Right renal pelvis (tissue), 4 donors: ENCODE measurements around the gene BCR. TPM values are rescaled to one million over a fixed set of nuclear protein-coding genes. Genes with fewer than 3 reads are reported as not detected.
A peak's percentile ranks its signal among the peaks of the same experiment; 100 is the strongest.
"Not testable (repeated sequence)": the region's sequence is repeated elsewhere in the genome, so short reads cannot be mapped to it uniquely, and the experiment has no call there.

ENCODE experiments used
- DNase-seq, 4 donors: peaks; one replicate each; pipeline ENCODE4 v3.0.0-alpha.2; 2013; ENCODE audit warnings: low read depth in 4 of 4, low spot score in 3 of 4, missing footprints in 1 of 4
- polyA plus RNA-seq, 4 donors: library from polyadenylated mRNA; unstranded; fragments of 120-200 nt; gene quantifications; one replicate each; pipeline ENCODE4 v1.2.1, GENCODE V29; 2013; ENCODE audit not compliant: insufficient read length in 4 of 4

BCR gene
- 10 to 100 TPM; 46.1 to 60.0 (median 51.6) TPM for polyA plus RNA-seq

DNA sequence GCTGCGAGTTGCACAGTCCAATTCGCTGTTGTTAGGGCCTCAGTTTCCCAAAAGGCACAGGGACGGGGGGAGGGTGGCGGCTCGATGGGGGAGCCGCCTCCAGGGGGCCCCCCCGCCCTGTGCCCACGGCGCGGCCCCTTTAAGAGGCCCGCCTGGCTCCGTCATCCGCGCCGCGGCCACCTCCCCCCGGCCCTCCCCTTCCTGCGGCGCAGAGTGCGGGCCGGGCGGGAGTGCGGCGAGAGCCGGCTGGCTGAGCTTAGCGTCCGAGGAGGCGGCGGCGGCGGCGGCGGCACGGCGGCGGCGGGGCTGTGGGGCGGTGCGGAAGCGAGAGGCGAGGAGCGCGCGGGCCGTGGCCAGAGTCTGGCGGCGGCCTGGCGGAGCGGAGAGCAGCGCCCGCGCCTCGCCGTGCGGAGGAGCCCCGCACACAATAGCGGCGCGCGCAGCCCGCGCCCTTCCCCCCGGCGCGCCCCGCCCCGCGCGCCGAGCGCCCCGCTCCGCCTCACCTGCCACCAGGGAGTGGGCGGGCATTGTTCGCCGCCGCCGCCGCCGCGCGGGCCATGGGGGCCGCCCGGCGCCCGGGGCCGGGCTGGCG, at the start of gene BCR:
Gene BCR, plus strand, starts transcription at position 209 of the 592 bp plus-strand sequence. CDS start 452 bp downstream, outside the sequence.
- DNase-seq = no peak

DNA sequence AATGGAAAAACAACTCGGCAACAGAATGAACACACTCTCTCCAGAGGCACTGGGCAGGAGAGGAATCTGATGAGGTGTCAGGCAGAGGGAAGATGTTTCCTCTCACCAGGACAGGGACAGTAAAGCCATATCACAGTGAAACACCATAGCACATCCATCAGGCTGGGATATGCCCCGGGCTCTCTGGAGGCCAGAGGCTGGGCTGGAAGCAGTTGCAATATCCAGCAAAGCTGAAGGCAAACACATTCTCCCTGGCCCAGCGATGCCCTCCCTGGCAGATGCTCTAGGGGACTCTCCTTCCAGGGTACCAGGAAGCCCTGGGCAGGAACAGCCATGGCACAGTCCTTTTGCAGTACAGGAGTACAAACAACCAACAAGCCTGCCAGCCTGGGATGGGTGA, 49.6 kb upstream of the BCR start:
- DNase-seq = no peak

DNA sequence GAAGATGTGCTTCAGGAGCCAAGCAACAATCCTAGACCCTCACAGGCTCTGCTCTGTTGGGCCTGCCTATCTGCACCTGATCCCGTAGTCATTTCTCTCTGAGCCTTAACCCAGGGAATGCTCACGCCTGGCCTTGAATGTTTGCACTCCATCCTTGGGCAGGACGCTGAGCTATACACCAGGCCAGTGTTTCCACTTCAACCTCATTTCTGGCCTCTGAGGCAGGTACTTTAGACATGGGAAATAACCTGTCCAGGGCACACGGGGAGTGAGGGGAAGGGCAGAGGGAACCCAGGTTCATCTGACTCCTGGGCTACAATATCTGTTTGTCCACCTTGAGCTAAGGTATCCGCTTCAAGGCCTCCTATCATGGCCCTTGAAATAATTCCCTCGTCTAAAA, 48.4 kb upstream of the BCR start:
- DNase-seq = no peak

DNA sequence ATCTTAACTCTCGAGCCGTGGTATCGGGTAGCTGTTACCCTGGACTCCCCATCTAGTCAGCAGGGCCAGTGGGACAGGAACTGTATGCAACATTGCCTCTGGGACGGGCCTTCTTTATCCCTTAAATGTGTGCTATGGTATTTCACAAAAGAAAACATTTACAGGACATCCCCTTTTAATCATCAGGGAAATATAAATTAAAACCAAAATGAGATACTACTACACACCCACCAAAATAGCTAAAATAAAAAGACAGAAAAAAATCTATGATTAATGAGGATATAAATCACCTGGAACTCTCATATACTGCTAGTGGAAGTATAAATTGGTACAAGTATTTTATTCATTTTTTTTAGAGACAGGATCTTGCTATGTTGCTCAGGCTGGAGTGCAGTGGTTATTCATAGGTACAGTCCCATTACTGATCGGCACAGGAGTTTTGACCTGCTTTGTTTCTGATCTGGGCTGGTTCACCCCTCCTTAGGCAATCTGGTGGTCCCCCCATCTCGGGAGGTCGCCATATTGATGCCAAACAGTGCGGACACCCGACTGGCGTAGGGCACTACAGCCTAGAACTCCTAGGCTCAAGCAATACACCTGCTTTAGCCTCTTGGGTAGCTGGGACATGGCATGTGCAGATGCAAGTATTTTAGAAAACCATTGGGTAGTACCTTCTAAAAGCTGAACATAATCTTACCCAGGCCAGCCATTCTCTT, 47.8 kb upstream of the BCR start:
- no peak for DNase-seq

DNA sequence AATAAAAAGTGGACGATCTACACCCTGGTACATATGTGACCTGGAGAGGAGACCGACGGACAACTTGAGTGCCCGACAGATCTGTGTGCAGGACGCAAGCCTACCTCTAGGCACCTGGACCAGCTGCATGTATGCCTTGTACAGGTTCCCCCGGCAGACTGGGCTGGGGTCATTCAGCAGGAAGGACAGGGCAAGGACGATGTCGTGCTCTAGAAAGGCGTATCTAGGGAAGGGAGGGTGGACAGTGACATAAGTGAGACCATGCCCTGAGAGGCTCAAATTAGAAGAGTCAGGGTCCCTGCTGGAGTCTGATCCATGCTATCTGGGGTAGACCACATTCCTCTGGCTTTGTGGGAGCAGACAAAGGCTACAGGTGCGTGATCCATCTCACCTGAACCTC, 46.4 kb upstream of the BCR start:
- no peak for DNase-seq

DNA sequence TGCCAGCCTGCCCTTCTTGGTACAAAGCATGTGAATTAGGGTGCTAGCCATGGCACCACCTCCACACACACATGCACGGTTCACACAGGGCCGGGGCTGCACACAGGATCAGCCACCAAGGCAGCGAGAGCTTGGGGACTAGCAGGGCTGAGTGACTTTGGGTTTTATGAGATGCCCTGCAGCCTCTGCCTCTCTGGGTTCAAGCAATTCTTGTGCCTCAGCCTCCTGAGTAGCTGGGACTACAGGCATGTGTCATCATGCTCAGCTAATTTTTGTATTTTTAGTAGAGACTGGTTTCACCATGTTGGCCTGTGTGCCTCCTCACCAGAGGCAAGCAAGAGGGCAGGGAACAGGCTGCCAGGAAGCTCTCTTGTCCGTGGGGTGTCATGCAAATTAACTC, 43.3 kb upstream of the BCR start:
- DNase-seq = not testable (repeated sequence)

DNA sequence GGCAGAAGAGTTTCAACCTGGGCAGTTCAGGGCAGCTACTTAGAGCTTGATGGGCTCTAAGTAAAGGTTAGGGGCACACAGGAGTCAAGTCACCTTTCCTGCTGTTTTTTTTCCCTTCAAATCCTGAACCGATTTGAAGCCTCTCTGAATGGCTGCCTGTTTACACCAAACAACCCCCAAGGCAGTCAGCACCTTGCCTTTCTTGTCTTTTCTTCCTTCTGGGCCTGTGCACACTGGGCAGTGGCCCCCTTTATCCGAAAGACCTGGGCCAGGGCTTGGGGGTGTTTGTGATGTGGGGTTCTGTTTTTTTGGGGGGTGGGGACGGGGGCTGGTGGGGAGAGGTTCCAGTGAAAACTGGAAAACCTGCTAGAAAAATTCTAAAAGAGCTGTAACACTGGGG, 42.8 kb upstream of the BCR start:
- no peak for DNase-seq

DNA sequence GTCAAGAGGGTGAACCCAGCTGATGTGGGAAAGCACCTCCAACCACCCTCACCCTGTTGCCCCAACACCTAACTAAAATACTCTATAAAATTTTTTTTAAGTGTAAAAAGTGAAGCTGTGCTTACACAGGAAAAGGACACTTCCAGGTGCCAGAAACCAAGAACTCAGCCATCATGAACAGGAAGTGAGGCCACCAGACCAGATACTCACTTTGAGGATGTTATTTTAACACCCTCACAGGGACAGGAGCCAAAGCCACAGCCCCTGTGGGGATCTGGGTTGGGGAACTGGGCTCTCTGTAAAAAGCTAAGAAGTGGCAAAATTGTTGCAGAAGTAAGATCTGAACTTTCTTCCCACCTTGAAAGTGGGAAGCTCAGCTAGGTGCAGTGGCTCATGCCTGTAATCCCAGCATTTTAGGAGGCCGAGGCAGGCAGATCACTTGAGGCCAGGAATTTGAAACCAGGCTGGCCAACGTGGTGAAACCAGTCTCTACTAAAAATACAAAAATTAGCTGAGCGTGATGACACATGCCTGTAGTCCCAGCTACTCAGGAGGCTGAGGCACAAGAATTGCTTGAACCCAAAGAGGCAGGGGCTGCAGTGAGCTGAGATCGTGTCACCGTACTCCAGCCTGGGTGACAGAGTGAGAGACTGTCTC, 42.3 kb upstream of the BCR start:
- no peak for DNase-seq

DNA sequence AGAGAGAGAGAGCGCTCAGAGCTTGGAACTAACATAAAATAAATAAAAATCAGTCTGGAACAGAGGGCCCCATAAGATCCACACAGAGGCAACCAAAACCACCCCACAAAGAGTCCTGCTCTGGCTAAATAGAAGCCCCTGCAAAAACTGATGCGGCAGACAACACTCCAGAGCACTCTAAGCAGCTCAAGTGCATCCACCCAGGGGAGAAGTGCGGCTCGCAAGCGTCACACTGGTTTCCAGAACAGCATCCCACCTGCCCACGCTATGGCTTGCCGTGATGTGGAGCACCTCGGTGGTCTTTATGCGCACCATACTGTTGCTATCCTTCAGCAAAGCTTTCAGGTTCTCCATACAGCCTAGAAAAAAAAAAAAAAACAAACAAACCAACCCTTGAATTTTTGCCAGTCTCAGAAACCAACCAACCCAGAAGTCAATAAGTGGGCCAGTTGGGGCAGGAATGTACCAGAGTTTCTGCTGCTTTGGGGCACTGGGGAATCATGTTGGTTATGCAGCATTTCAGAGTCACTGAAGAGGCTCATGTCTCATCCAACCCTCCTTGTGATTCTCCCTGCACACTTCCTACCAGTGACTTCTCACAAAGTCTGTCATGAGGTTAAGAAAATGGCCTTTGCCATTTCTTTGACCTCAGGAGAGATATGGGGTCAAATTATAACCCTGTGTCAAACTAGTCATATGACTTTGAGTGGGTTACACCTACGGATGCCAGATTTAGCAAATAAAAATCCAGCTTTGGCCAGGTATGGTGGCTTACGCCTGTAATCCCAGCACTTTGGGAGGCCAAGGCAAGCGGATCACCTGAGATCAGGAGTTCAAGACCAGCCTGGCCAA, 41.5 kb upstream of the BCR start:
- no peak for DNase-seq

DNA sequence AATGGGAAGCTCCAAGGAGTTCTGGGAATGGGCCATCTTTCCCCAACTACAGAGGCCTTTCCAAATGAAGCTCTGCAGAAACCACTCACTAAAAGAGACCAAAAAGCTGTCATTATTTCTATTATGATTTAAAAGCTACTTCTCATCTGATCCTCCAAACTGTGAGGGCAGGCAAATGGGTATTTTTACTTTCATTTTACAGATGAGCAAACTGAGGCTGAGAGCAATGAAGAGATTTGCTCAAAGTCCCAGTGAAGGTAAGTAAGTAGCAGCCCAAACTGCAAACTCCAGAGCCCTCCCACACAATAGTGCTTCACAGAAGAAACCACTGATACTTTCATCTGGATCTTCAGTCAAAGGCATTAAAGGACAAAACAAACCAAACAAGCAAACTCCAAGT, 39.9 kb upstream of the BCR start:
- no peak for DNase-seq

DNA sequence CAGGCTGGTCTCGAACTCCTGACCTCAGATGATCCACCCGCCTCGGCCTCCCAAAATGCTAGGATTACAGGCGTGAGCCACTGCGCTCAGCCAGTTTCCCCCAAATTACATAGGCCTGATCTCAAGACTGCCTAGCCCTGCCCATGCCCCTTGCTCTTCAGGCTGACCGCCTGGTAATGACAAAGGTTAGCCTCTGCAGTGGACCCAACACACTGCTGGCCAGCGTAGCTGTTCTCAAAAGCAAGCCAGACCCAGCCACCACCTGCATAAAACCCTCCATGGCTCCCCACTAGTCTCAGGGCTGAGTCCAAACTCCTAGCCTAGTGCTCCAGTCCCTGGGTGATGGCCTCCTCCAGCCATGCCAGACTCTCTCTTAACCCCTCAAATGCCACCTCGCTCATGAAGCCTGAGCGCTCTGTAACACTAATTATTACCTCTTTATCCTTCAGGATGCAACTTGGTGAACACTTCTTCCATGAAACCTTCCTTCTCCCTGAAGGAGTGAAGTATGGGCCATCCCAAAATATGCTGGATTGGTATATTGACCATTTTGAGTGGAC, 37.7 kb upstream of the BCR start:
- no peak for DNase-seq

DNA sequence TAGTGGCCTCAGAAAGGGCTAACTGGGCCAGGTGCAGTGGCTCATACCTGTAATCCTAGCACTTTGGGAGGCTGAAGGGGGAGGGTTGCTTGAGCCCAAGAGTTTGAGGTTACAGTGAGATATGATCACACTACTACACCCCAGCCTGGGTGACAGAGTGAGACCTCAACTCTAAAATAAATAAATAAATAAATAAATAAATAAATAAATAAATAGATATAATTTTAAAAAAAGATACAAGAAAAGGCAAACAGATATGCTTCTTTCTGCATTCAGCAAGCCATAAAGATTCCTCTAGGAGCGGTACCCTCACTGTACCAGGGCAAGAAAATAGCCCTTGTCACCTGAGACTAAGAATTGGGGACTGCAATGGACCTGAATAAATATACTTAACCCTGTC, 37.2 kb upstream of the BCR start:
- no peak for DNase-seq

DNA sequence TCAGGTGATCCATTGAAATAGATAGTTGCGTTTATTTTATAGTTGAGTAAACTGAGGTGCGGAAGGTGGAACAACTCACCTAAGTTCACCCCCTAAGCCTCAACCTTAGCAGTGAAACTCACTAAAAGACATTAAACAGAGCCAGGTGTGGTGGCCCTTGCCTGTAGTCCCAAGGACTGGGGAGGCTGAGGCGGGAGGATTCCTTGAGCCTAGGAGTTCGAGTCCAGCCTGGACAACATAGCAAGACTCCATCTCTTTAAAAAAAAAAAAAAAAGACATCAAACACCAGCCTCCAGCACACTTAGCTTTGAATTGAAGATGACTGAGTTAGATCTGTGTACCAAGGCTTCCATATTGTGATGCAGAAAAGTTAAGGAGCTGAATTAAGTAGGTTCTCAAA, 35.9 kb upstream of the BCR start:
- no peak for DNase-seq

DNA sequence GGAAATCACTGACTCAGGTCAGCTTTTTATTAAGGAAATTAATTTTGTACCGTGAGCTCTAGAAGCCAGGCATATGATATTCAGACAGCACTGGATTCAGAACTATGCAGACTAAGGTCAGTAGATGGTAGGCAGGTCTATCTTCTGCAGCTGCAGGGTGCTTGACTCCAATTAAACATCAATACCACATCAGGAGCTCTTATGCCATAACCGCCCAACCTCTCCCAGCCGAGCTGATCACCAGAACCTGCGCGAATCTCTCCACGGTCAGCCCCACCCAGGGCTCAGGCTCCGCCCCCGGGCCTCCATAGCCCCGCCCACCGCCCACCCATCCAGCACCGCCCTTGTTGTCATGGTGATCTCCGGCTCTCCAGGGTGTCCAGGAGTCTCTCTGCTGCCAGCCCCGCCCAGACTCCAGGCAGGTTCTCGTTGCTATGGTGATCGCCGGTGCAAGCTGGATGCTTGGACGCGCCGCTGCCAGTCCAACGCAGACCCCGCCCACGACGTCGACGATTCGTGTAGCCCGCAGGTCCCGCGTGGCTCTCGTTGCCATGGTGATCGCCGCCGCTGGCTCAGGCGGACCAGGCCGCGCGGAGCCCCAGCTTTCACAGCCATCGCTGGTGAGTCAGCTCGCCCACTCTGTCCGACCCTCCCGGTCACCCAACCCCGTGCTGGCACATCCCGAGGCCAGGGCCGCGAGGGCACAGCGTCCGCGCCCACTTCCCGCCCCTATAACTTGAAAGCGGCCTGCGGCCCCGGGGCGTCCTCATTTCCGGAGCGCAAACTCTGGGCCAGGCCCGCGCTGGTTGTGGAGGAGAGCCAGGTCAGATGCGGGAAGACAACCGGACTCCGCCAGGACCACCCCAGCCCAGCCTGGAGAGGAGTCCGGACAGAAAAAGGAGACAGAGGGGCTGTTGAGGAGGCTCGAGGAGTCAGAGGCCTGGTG, 35.1 kb upstream of the BCR start, which contains the start of gene RAB36:
Gene RAB36, plus strand, starts transcription at position 546 of the 946 bp plus-strand sequence. CDS start 1,140 bp downstream, outside the sequence.
- DNase-seq = peak; percentile 92 to 96 (median 94)

DNA sequence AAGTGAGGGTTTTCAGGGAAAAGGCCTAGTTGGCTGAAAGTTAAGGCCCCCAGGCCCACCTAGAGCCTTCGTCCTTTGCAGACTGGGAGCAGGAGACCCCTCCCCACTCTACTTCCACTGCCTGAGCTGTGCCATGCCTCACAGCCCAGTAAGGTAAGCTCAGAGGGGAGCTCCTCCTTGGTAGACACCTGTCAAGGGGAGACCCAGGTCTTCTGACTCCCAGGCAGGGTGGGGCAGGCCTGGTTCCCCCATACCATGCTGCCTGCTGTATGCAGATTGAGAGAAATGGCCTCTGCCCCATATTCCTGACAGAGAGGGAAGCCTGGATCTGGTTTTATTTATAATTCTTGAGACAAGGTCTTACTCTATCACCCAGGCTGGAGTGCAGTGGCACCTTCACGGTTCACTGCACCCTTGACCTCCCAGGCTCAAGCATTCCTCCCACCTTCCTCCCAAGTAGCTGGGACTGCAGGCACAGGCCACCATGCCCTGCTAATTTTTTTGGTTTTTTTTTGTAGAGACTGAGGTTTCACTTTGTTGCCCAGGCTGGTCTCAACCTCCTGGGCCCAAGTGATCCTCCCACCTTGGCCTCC, 34.3 kb upstream of the BCR start:
- DNase-seq = no peak

DNA sequence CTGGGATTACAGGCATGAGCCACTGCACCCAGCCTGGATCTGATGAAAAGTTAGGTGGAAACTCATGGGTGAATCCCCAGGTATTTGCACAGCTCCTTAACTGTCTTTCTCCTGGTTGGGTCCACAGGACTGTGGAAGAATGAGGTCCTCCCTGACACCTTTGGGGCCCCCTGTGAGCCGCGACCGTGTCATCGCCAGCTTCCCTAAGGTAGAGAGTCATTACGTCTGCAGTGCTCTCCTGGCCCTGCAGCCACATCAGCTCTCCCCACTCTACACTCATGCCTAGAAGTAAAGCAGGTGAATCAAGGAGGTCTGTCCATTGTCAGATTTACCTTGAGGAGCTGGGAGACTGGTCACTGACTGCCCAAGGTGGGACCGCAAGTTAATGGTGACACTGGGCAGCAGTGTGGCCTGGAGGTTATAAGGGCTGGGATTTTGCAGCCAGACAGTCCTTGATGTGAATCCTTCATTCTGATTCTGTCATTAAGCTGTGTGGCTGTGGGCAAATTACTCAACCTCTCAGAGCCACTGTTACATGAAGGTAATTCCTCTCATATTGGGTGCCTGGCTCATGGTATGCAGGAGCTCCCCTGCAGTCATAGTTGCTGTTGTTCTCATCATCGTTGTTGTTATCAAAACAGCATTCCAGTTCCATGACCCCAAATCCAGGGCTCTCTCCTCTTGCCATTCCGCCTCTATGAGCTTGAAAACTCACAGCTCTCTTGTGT, 33.7 kb upstream of the BCR start:
- no peak for DNase-seq

DNA sequence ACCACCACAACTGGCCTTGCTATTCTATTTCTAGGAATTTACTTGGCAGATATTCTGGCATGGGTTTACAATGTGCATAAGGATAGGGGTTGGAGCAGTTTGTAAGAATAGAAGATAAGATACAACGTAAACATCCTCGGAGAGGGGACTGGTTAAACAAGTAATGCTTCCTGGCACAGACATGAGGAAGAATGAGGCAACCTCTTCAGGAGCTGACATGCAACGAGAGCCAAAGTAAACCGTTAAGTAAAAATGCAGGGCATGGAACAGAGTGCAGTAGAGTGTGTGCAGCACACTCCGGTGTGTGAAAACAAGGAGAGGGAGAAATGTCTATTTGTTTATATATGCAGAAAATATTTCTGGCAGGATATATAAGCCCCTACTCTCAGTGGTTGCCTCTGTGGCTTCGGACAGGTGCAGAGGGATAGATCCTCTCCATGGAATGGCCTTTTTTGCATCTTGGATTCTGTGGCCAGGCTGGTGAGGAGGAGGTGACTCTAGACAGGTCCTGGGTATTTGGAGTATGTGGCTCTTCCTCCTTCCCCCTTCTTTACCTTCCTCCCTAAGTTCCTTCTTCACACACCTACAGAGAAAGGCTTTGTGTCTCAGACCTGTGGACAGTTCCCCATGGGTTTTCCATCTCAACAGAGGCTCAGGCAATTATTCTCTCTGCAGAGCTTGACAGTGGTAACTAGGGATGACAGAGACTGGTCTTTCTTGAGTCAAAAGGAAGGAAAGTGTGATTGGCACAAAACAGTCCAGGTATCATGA, 32.5 kb upstream of the BCR start:
- no peak for DNase-seq
